Effector memory CD8-positive, alpha-beta T cell (primary cell): ENCODE measurements around the gene TRIM34.
"Not testable (repeated sequence)": the region's sequence is repeated elsewhere in the genome, so short reads cannot be mapped to it uniquely, and the experiment has no call there.

Experiments
- ATAC-seq: fragments of 150-1000 bp; cut with Tn5 transposase; replicated peaks from 2 replicates; pipeline ENCODE4 v1.10.0; 2021; ENCODE audit warnings: mild to moderate bottlenecking, moderate library complexity
- DNase-seq, 3 experiments: peaks; one replicate each; pipeline ENCODE4 v3.0.0; 2021
- H3K27ac Mint-ChIP-seq, 2 donors: one replicate each; pipeline ENCODE4 v1.8.0; 2022; ENCODE audit warnings: mild to moderate bottlenecking in 2 of 2, mixed read lengths in 2 of 2, moderate library complexity in 2 of 2
- H3K27me3 Mint-ChIP-seq, 2 donors: one replicate each; pipeline ENCODE4 v1.8.0; 2022; ENCODE audit warnings: mixed read lengths in 2 of 2
- H3K36me3 Mint-ChIP-seq: one replicate; pipeline ENCODE4 v1.8.0; 2022; ENCODE audit warnings: mild to moderate bottlenecking, moderate library complexity, mixed read lengths; ENCODE audit not compliant: insufficient read depth
- H3K4me1 Mint-ChIP-seq, 2 donors: one replicate each; pipeline ENCODE4 v1.8.0; 2022; ENCODE audit warnings: low read depth in 2 of 2, mixed read lengths in 2 of 2
- H3K4me3 Mint-ChIP-seq, 2 donors: one replicate each; pipeline ENCODE4 v1.8.0; 2022; ENCODE audit warnings: mild to moderate bottlenecking in 2 of 2, mixed read lengths in 2 of 2, moderate library complexity in 2 of 2
- H3K9me3 Mint-ChIP-seq, 2 donors: one replicate each; pipeline ENCODE4 v1.8.0; 2022; ENCODE audit warnings: mixed read lengths in 2 of 2

TRIM34 gene

DNA sequence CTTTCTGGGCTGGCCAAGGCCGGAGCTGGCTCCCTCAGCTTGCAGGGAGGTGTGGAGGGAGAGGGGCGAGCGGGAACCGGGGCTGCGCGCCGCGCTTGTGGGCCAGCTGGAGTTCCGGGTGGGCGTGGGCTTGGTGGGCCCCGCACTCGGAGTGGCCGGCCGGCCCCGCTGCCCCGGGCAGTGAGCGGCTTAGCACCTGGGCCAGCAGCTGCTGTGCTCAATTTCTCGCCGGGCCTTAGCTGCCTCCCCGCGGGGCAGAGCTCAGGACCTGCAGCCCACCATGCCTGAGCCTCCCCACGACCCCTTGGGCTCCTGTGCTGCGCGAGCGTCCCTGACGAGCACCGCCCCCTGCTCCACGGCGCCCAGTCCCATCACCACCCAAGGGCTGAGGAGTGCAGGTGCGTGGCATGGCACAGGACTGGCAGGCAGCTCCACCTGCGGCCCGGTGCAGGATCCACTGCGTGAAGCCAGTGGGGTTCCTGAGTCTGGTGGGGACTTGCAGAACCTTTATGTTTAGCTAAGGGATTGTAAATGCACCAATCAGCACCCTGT, 58.2 kb downstream of the TRIM34 start:
- peaks cover 21 to 40% of the 10 kb centered on the region in 2 donors for H3K4me1 Mint-ChIP-seq
- H3K4me3 Mint-ChIP-seq, result peak overlapping the region; percentile 88

GRCh38 chr11:5683620-5684019, 58.8 kb downstream of the TRIM34 start:
- Mint-ChIP-seq H3K4me1 (peaks cover 21 to 44% of the 10 kb centered on the region in 2 donors), H3K36me3 (peaks cover 24% of the 10 kb centered on the region), H3K27ac (peak overlapping the region; percentile 95 to 96), H3K4me3 (peak overlapping the region; percentile 88)
- H3K27me3 Mint-ChIP-seq, ATAC-seq, H3K9me3 Mint-ChIP-seq: not testable (repeated sequence)
- peak; percentile 19 to 44 (median 30) for DNase-seq

More for the DNA sequence above, 58.2 kb downstream of the TRIM34 start:
- not testable (repeated sequence) for DNase-seq, H3K27me3 Mint-ChIP-seq, ATAC-seq, H3K9me3 Mint-ChIP-seq
- Mint-ChIP-seq H3K27ac (peak overlapping the region; percentile 95 to 96), H3K36me3 (peaks cover 30% of the 10 kb centered on the region)

DNA sequence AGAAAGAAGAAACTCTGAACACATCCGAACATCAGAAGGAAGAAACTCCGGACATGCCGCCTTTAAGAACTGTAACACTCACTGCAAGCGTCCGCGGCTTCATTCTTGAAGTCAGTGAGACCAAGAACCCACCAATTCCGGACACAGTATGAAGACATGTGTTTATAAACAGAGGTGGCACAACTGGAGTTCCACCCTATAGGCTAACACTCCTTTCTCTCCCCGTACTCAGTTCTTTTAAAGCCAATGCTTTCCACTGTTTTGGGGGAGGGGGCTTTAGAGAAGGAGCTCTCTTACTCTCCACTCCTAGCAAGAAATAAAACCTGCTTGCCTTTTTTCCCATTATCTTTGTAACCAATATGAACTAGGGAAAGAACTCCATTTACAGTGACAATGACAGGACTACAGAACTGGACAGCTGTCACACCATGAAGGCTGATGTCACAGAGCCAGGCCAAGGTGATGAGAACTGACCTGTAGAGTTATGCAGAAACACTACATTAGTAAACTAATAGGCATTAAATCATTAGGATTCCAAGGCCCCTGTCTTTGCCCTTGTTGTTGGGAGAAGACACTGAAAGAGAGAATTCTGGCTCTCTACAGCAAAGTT, 59.3 kb downstream of the TRIM34 start:
- Mint-ChIP-seq H3K36me3 (peaks cover 20% of the 10 kb centered on the region), H3K4me1 (peaks cover 19 to 43% of the 10 kb centered on the region in 2 donors), H3K27me3 (no peaks in the 10 kb centered on the region), H3K9me3 (no peaks in the 10 kb centered on the region), H3K27ac (peak overlapping the region; percentile 95 to 96), H3K4me3 (peak overlapping the region; percentile 88)
- peak; percentile 11 for ATAC-seq
- DNase-seq, result no peak

GRCh38 chr11:5684646-5685362, 60.0 kb downstream of the TRIM34 start, which contains the start of gene TRIM5:
Gene TRIM5, minus strand, starts transcription at chr11:5685074. Its CDS starts 4,897 bp downstream, at chr11:5680177.
- peaks cover 16 to 40% of the 10 kb centered on the region in 2 donors for H3K4me1 Mint-ChIP-seq
- H3K9me3 Mint-ChIP-seq, result no peaks in the 10 kb centered on the region
- peak within 1 kb of the TSS; percentile 88 for H3K4me3 Mint-ChIP-seq
- DNase-seq (peak; percentile 63 to 70 (median 64)), ATAC-seq (peak; percentile 79)
- H3K27ac Mint-ChIP-seq, result peak within 1 kb of the TSS; percentile 95 to 96
- H3K36me3 Mint-ChIP-seq, result peaks cover 20% of the 10 kb centered on the region
- no peaks in the 10 kb centered on the region for H3K27me3 Mint-ChIP-seq

DNA sequence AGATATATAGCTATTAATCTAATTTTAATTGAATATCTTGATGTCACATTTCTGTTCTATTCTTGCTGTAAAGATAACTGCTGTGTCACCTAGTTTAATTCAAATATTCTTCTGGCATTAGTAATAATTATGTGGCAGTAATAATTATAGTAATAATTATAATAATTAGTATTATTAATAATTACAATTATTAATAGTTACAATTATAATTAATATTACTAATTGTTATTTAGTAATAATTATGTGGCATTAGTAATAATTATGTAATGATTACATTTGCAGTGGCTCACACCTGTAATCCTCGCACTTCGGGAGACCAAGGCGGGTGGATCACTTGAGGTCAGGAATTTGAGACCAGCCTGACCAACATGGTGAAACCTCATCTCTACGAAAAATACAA, 61.6 kb downstream of the TRIM34 start:
- no peaks in the 10 kb centered on the region for H3K9me3 Mint-ChIP-seq
- H3K27ac Mint-ChIP-seq, result no peak overlapping the region
- no peaks in the 10 kb centered on the region for H3K27me3 Mint-ChIP-seq
- peaks cover 17% of the 10 kb centered on the region for H3K36me3 Mint-ChIP-seq
- peaks cover 27 to 46% of the 10 kb centered on the region in 2 donors for H3K4me1 Mint-ChIP-seq
- ATAC-seq, result no peak
- no peak overlapping the region for H3K4me3 Mint-ChIP-seq
- DNase-seq, result no peak

- H3K27me3 Mint-ChIP-seq, result no peaks in the 10 kb centered on the region
- DNase-seq, result no peak
- no peak for ATAC-seq
- peaks cover 33 to 53% of the 10 kb centered on the region in 2 donors for H3K4me1 Mint-ChIP-seq
- H3K27ac Mint-ChIP-seq, result peak overlapping the region; percentile 93 to 97
- no peaks in the 10 kb centered on the region for H3K9me3 Mint-ChIP-seq
- peaks cover 35% of the 10 kb centered on the region for H3K36me3 Mint-ChIP-seq
- H3K4me3 Mint-ChIP-seq, result peak overlapping the region; percentile 37 to 92
Observed at GRCh38 chr11:5688482-5688881, 63.7 kb downstream of the TRIM34 start.

DNA sequence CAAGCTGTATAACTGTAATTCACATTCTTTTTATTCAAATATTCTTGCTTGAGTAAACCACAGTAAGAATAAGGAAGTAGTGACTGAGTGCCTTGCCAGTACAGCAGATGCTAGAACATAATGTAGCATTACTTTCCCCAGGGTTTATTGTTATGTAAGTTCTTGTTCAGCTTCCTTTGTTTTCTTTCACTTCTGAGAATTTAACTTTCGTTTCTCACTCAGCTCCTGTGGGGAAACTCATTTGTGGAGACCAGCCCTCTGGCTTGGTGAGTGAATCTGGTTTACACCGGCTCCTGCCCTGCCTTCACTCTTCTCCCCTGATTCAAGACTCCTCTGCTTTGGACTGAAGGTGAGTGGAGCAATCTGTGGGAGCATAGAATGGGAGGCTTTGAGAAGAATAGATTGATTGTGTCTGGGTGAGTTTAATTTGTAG, 64.8 kb downstream of the TRIM34 start, which contains the start of gene TRIM22:
TSS of gene TRIM22 (plus strand) at position 240 of the 433 bp plus-strand sequence. CDS start 6,443 bp downstream, outside the sequence.
- DNase-seq (peak; percentile 27 to 44 (median 35)), ATAC-seq (peak; percentile 63)
- Mint-ChIP-seq H3K4me3 (peak within 1 kb of the TSS; percentile 92 to 95), H3K27ac (peak within 1 kb of the TSS; percentile 93 to 97), H3K27me3 (no peaks in the 10 kb centered on the region), H3K9me3 (no peaks in the 10 kb centered on the region), H3K4me1 (peaks cover 34 to 52% of the 10 kb centered on the region in 2 donors), H3K36me3 (peaks cover 39% of the 10 kb centered on the region)

GRCh38 chr11:5690216-5690615, 65.4 kb downstream of the TRIM34 start:
- peaks cover 40% of the 10 kb centered on the region for H3K36me3 Mint-ChIP-seq
- no peak for DNase-seq
- H3K4me1 Mint-ChIP-seq, result peaks cover 33 to 52% of the 10 kb centered on the region in 2 donors
- H3K27me3 Mint-ChIP-seq, result no peaks in the 10 kb centered on the region
- no peak for ATAC-seq
- H3K9me3 Mint-ChIP-seq, result no peaks in the 10 kb centered on the region
- peak overlapping the region; percentile 92 to 95 for H3K4me3 Mint-ChIP-seq
- peak overlapping the region; percentile 93 to 97 for H3K27ac Mint-ChIP-seq

DNA sequence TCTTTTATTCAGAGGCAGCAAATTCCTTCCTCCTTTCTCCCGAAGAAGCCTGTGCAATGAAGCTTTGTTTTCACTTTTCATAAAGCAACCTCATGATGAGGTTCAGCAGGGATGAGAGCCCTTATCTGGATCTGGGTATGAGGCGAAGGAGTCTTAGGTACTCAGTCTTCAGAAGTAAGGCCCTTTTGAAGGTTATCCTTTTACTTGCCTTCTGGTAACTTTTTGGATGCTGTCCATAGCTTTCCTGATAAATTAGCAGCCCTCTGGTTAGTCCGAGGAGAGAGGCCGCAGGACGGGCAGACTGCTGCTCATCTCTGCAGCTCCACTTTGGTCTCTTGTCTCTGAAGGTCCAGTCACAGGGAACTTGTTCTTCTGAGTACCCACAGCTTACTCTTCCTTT, 65.9 kb downstream of the TRIM34 start:
- DNase-seq, result no peak
- Mint-ChIP-seq H3K36me3 (peaks cover 43% of the 10 kb centered on the region), H3K4me1 (peaks cover 35 to 55% of the 10 kb centered on the region in 2 donors), H3K27ac (peak overlapping the region; percentile 93 to 97), H3K9me3 (no peaks in the 10 kb centered on the region), H3K4me3 (peak overlapping the region; percentile 92 to 95), H3K27me3 (no peaks in the 10 kb centered on the region)
- ATAC-seq, result no peak

- not testable (repeated sequence) for DNase-seq, H3K9me3 Mint-ChIP-seq, H3K27me3 Mint-ChIP-seq
- Mint-ChIP-seq H3K27ac (peak overlapping the region; percentile 93 to 97), H3K36me3 (peaks cover 50% of the 10 kb centered on the region), H3K4me1 (peaks cover 42 to 58% of the 10 kb centered on the region in 2 donors), H3K4me3 (peak overlapping the region; percentile 92 to 95)
- peak; percentile 15 for ATAC-seq
Observed at GRCh38 chr11:5691238-5691963, 66.6 kb downstream of the TRIM34 start.

DNA sequence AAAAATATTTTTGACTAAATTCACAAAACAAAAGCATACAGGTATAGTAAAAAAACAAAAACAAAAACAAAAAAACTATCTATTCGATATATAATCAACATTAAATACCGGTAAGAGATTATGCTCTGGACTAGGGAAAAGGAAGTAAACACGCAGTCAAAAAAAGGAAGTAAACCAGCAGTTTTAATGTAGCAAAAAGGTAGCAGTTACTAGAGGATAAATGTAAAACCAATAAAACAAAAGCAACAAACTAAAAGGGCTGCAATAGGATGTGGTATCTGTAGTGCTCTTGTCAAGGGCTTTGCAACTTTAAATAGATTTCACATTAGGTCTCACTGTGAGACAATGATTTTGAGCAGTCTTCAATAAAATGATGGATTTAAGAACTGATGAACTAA, 67.2 kb downstream of the TRIM34 start:
- H3K4me1 Mint-ChIP-seq, result peaks cover 45 to 64% of the 10 kb centered on the region in 2 donors
- peaks cover 55% of the 10 kb centered on the region for H3K36me3 Mint-ChIP-seq
- H3K9me3 Mint-ChIP-seq, result no peaks in the 10 kb centered on the region
- peak overlapping the region; percentile 93 to 97 for H3K27ac Mint-ChIP-seq
- DNase-seq (no peak), ATAC-seq (peak; percentile 23)
- no peaks in the 10 kb centered on the region for H3K27me3 Mint-ChIP-seq
- H3K4me3 Mint-ChIP-seq, result peak overlapping the region; percentile 92 to 95
